Ascending aorta (tissue), 2 donors: ENCODE measurements around the gene COL8A2. TPM values are rescaled to one million over a fixed set of nuclear protein-coding genes. Genes with fewer than 3 reads are reported as not detected.
A peak's percentile ranks its signal among the peaks of the same experiment; 100 is the strongest.

Source experiments
- DNase-seq, 2 donors: peaks; one replicate each; pipeline ENCODE4 v3.0.0-alpha.2; 2019; ENCODE audit warnings: low spot score in 2 of 2
- H3K27ac ChIP-seq, 2 donors: fragments of 200-600 bp; sonication (generic); one replicate each; pipeline ENCODE4 v1.5.1; 2016 to 2017; ENCODE audit warnings: mild to moderate bottlenecking in 1 of 2
- H3K27me3 ChIP-seq: fragments of 200-600 bp; sonication (generic); one replicate; pipeline ENCODE4 v1.5.1; 2017
- H3K36me3 ChIP-seq, 2 donors: fragments of 200-600 bp; sonication (generic); one replicate each; pipeline ENCODE4 v1.5.1; 2016
- H3K4me1 ChIP-seq, 2 donors: fragments of 200-600 bp; sonication (generic); one replicate each; pipeline ENCODE4 v1.5.1; 2016 to 2017; ENCODE audit warnings: mild to moderate bottlenecking in 1 of 2
- H3K4me3 ChIP-seq, 2 donors: fragments of 200-600 bp; sonication (generic); one replicate each; pipeline ENCODE4 v1.5.1; 2016 to 2017; ENCODE audit warnings: mild to moderate bottlenecking in 1 of 2
- H3K9me3 ChIP-seq, 2 donors: fragments of 200-600 bp; sonication (generic); one replicate each; pipeline ENCODE4 v1.5.1; 2016
- intact Hi-C: fragments of 100-400 bp; cut with DNase I; formaldehyde crosslinking; loops from one replicate; pipeline ENCODE4 v1.15.1; 2023
- total RNA-seq: library from RNA; depleted of rRNA; stranded (reverse); fragments of >200 nt; gene quantifications from one replicate; pipeline ENCODE4 v1.1.0, GENCODE V29; 2016
- TF ChIP-seq, protein P1 (sequence below), 3 experiments: fragments of 200-600 bp in 2 of 3; fragments of 450-650 bp in 1 of 3; sonication (generic) in 2 of 3; IDR thresholded peaks; one replicate each; pipeline ENCODE4 v1.5.1; 2016 to 2019; ENCODE audit warnings: antibody characterized with exemption in 3 of 3, mild to moderate bottlenecking in 1 of 3, moderate library complexity in 1 of 3

COL8A2 gene
- total RNA-seq, 1 donor from 2014 or later = 41.7 TPM

DNA sequence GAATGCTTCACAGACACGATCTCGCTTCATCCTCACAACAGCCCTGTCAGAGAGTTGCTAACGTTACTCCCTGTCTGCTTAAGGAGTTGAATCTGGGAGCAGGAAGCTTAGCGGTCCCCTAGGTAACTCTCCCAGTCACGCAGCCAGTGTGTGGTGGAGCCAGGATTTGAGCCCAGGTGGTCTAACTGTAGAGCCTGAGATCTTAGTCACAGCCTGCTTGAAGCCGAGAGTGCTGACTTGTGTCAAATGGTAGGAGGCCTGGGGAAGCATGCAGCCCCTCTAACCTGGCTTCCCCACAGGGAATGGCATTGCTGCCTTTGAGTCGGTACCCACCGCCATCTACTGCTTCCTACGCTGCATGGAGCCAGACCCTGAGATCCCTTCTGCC lies 32.2 kb downstream of the COL8A2 start:
- Histone ChIP-seq H3K4me1 (peaks cover 7 to 22% of the 10 kb centered on the region in 2 donors), H3K27ac (no peak overlapping the region), H3K9me3 (no peaks in the 10 kb centered on the region), H3K27me3 (no peaks in the 10 kb centered on the region), H3K36me3 (peaks cover 29 to 39% of the 10 kb centered on the region in 2 donors), H3K4me3 (no peak overlapping the region)
- TF ChIP-seq, protein P1, sequence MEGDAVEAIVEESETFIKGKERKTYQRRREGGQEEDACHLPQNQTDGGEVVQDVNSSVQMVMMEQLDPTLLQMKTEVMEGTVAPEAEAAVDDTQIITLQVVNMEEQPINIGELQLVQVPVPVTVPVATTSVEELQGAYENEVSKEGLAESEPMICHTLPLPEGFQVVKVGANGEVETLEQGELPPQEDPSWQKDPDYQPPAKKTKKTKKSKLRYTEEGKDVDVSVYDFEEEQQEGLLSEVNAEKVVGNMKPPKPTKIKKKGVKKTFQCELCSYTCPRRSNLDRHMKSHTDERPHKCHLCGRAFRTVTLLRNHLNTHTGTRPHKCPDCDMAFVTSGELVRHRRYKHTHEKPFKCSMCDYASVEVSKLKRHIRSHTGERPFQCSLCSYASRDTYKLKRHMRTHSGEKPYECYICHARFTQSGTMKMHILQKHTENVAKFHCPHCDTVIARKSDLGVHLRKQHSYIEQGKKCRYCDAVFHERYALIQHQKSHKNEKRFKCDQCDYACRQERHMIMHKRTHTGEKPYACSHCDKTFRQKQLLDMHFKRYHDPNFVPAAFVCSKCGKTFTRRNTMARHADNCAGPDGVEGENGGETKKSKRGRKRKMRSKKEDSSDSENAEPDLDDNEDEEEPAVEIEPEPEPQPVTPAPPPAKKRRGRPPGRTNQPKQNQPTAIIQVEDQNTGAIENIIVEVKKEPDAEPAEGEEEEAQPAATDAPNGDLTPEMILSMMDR (IDR thresholded peaks at IDR 0.05) = no peak
- intact Hi-C loops = no loop called here
- DNase-seq = no peak

GRCh38 chr1:36092166-36092797 lies 32.7 kb downstream of the COL8A2 start:
- no peak for DNase-seq
- H3K4me1 ChIP-seq = peaks cover 7 to 22% of the 10 kb centered on the region in 2 donors
- no peak overlapping the region for H3K27ac ChIP-seq
- H3K27me3 ChIP-seq = no peaks in the 10 kb centered on the region
- TF ChIP-seq, protein P1 (IDR thresholded peaks at IDR 0.05) = no peak
- peaks cover 29 to 39% of the 10 kb centered on the region in 2 donors for H3K36me3 ChIP-seq
- H3K9me3 ChIP-seq = no peaks in the 10 kb centered on the region
- no peak overlapping the region for H3K4me3 ChIP-seq
- intact Hi-C loops = no loop called here

DNA sequence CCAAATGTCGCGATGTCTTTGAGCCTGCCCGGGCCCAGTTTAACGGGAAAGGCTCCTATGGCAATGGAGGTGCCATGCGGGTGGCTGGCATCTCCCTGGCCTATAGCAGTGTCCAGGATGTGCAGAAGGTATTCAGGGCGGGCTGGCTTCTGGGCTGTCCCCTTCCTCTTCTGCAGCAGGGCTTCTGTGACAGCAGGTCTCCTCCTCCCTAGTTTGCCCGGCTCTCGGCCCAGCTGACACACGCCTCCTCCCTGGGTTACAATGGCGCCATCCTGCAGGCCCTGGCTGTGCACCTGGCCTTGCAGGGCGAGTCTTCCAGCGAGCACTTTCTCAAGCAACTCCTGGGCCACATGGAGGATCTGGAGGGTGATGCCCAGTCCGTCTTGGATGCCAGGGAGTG lies 33.3 kb downstream of the COL8A2 start:
- no peak overlapping the region for H3K27ac ChIP-seq
- TF ChIP-seq, protein P1 (IDR thresholded peaks at IDR 0.05) = no peak
- peaks cover 29 to 39% of the 10 kb centered on the region in 2 donors for H3K36me3 ChIP-seq
- no peak for DNase-seq
- peaks cover 7 to 22% of the 10 kb centered on the region in 2 donors for H3K4me1 ChIP-seq
- intact Hi-C loops = no loop called here
- H3K9me3 ChIP-seq = no peaks in the 10 kb centered on the region
- no peak overlapping the region for H3K4me3 ChIP-seq
- H3K27me3 ChIP-seq = no peaks in the 10 kb centered on the region

GRCh38 chr1:36091141-36091540 lies 33.9 kb downstream of the COL8A2 start:
- Histone ChIP-seq H3K9me3 (no peaks in the 10 kb centered on the region), H3K27ac (no peak overlapping the region), H3K4me1 (peaks cover 7 to 22% of the 10 kb centered on the region in 2 donors), H3K27me3 (no peaks in the 10 kb centered on the region), H3K4me3 (no peak overlapping the region), H3K36me3 (peaks cover 29 to 39% of the 10 kb centered on the region in 2 donors)
- TF ChIP-seq, protein P1 (IDR thresholded peaks at IDR 0.05) = no peak
- DNase-seq = no peak
- intact Hi-C loops = no loop called here

GRCh38 chr1:36089393-36090121 lies 35.5 kb downstream of the COL8A2 start:
- Histone ChIP-seq H3K27ac (peak overlapping the region; percentile 71 to 85), H3K4me3 (peak overlapping the region; percentile 62 to 88)
- no peak for DNase-seq

More at GRCh38 chr1:36089393-36090121, 35.5 kb downstream of the COL8A2 start:
- intact Hi-C loops = loop anchor here (10.0 kb wide), 2 partner anchors 155 to 1605 kb away; partner anchors contain the start of genes AGO3 and CDCA8
- Histone ChIP-seq H3K27me3 (no peaks in the 10 kb centered on the region), H3K36me3 (peaks cover 29 to 37% of the 10 kb centered on the region in 2 donors), H3K4me1 (peaks cover 9 to 22% of the 10 kb centered on the region in 2 donors), H3K9me3 (no peaks in the 10 kb centered on the region)
- TF ChIP-seq, protein P1 (IDR thresholded peaks at IDR 0.05) = no peak
